ENCODE results near the gene DBR1.

DNA sequence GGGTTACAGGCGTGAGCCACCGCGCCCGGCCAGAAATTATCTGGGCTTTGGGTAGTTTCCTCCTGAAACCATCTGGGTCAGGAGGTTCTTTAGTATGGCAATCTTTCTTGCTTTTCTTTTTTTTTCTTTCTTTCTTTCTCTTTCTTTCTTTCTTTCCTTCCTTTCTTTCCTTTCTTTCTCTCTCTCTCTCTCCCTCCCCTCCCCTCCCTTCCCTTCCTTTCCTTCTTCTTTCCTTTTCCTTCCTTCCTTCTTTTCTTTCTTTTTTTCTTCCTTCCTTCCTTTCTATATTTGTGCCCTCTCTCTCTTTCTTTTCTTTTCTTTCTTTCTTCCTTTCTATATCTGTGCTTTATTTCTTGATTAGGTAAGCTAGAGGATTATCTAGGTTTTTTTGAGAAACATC lies 17.0 kb downstream of the DBR1 start:
- no peak for TF ChIP-seq SP1 (IDR thresholded peaks at IDR 0.05)
- no peak for TF ChIP-seq HDGF (IDR thresholded peaks at IDR 0.05; ENCODE audit: borderline replicate concordance)
- no peak for TF ChIP-seq BHLHE40 (IDR thresholded peaks at IDR 0.05; ENCODE audit: borderline replicate concordance)
- no peak for TF ChIP-seq FOXK2 (IDR thresholded peaks at IDR 0.05)
- TF ChIP-seq CTBP1 (IDR thresholded peaks at IDR 0.05; ENCODE audit: borderline replicate concordance), result no peak
- no peak for TF ChIP-seq SUZ12 (IDR thresholded peaks at IDR 0.05)
- TF ChIP-seq FOXA1 (IDR thresholded peaks at IDR 0.05), result no peak
- TF ChIP-seq ZNF384 (IDR thresholded peaks at IDR 0.05), result no peak
- TF ChIP-seq LEF1 (IDR thresholded peaks at IDR 0.05; ENCODE audit: borderline replicate concordance), result no peak
- TF ChIP-seq TARDBP (IDR thresholded peaks at IDR 0.05), result no peak
- TF ChIP-seq ARNT (IDR thresholded peaks at IDR 0.05), result no peak
- no peak for TF ChIP-seq ELF4 (IDR thresholded peaks at IDR 0.05)
- no peak for TF ChIP-seq NFRKB (IDR thresholded peaks at IDR 0.05)
- TF ChIP-seq L3MBTL2 (conservative IDR thresholded peaks at IDR 0.05), result no peak

All from HEK293T (cell line).